HG02970 (cell line): Measurements from ENCODE around the gene SAMD4B.
"Not testable (repeated sequence)": the region's sequence is repeated elsewhere in the genome, so short reads cannot be mapped to it uniquely, and the experiment has no call there.

ENCODE experiments used
- ATAC-seq: cut with Tn5 transposase; IDR thresholded peaks from one replicate; pipeline ENCODE4 v1.9.1; 2021; ENCODE audit warnings: mild to moderate bottlenecking, moderate library complexity, moderate number of reproducible peaks; ENCODE audit not compliant: unreplicated experiment, low FRiP score

Gene SAMD4B

DNA sequence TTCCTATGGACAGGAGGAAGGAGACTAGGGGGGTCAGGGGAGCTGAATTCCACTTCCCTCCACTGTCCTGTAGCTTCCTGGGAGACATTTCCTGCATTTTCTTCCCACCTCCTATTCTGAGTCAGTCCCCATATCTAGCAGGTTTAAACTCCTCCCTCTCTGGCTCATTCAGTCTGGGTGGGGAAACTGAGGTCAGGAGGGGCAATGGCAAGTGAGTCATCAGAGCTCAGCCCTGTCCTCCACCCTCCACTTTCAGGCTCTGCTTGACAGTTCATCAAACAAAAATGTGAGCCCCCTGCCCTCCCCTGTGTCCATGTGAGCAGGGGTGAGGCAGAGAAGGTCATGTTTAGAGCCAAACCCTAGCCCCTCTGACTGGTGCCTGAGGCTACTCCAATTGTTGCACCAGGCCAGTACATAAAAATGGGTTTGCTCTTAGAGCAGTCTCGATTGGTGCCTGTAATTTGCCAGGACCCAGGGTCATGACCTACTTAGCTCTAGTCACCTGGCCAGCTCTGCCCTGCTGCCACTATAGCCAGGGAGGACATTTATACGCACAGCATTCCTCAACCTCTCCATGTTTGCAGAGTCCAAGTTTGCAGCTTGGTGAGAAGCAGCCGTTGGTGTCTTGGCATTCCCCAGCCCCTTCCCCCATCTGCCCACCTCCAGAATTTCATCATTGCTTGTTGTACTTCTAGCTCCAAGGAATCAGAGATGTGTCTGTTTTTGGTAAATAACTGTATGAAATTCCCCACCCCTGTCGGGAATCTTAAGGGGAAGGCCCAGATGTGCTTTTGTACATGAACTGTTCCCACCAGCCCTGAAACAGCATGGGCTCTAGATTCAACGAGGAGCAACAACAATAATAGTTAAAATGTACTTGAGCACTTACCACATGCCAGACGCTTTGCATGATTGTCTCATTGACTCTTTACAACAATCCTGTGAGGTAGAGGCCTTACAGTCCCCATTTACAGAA, 20.7 kb downstream of the SAMD4B start:
- no peak for ATAC-seq

DNA sequence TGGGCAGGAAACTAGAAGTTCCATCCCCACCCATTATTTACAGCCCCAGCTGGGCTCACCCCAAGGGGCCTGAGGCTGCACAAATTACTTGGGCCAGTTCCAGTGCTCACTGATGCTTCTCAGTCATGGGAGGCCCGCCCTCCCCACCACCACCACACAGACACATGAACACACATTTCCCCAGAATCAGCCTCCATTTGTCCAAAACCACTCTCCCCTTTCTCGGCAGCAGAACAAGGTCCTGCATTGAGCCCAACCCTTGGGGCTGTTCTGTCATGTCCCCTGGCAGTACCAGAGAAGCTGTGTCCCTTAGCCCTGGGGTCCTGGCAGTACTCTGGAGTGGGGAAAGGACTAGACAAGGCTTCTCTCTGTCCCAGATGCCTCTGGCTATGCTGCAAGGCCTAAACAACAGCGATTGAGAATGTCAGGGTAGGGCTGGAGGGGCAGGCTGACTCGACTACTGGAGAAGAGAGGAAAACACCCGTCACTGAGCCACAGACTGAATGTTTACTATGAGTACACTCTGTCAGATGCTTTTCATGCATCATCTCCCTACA, 21.8 kb downstream of the SAMD4B start:
- no peak for ATAC-seq

- ATAC-seq = no peak
Measured at GRCh38 chr19:39365531-39365930, 23.3 kb downstream of the SAMD4B start.

GRCh38 chr19:39369200-39369599, 27.0 kb downstream of the SAMD4B start:
- ATAC-seq = no peak

DNA sequence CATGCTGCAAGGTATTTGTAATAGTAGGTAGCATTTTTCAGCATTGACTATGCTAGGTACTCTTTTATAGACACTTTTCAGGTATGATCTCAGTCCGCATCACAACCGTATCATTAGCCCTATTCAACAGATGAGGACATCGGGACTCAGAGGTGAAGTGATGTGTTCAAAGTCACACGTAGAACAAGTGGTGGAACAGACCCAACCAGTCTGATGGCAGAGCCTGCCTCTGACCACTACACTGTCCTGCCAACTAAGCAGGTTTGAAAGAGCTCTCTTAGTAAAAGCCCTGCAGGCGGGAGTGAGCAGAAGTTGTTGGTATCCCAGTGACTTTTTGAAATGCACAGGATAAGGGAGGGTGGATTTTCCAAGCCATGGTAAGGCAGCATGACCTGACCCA, 28.5 kb downstream of the SAMD4B start:
- ATAC-seq = no peak

- ATAC-seq = no peak
Measured at GRCh38 chr19:39372047-39372802, 30.0 kb downstream of the SAMD4B start.

DNA sequence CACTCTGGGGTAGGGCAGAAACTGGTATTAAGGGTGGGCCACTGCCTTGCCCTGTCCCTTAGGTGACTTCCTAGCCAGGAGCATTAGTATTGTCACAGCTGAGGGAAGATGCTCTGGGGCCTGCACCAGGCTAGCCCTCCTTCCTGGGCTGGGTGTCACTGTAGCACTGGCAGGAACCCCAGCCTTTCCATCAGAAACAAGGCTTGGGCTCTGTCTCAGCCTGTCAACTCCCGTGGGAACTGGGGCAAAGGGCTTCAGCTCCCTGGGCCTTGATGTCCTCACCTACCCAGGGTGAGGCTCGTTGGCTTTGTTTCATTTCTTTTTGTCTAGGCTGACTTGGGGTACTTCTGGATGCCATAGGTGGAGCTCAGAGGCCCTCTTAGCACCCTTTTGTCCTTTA, 30.7 kb downstream of the SAMD4B start:
- ATAC-seq = no peak

- ATAC-seq = no peak
Measured at GRCh38 chr19:39375929-39376328, 33.7 kb downstream of the SAMD4B start.

DNA sequence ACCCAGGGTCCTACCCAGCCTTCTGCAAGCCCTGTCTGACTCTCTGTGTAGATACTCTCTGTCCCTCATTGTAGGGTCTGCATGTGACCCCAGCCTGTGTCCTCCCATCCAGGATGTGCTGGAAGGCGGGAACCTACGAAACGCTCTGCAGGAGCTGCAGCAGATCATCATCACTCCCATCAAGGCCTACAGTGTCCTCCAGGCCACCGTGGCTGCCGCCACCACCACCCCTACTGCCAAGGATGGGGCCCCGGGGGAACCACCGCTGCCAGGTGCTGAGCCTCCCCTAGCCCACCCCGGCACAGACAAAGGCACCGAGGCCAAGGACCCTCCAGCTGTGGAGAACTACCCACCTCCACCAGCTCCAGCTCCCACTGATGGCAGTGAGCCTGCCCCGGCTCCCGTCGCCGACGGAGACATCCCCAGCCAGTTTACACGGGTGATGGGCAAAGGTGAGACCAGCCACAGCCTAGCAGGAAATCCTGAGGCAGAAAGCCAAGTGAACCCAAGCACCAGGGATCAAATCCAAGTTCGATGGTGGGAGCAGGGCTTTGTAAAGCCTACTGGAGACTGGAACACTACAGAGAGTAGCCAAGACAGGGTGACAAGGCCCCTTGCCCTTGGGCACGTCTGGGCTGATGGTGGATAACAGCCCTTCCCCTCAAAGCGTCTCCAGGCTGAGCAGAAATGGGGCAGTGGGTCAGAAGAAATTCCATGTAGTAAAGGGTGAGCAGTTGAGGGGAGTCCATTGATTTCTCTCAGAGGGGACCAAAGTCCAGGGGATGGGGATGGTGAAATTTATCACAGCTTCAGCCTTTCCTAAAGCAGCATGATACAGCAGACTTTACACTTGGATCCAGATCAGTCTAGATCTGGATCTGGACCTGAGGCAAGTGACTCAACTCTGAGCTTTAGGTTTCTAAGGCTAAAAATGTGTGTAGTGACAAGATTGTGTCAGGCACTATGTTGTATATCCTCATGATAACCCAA, 35.4 kb downstream of the SAMD4B start:
- no peak for ATAC-seq

GRCh38 chr19:39379366-39379765, 37.1 kb downstream of the SAMD4B start:
- not testable (repeated sequence) for ATAC-seq

DNA sequence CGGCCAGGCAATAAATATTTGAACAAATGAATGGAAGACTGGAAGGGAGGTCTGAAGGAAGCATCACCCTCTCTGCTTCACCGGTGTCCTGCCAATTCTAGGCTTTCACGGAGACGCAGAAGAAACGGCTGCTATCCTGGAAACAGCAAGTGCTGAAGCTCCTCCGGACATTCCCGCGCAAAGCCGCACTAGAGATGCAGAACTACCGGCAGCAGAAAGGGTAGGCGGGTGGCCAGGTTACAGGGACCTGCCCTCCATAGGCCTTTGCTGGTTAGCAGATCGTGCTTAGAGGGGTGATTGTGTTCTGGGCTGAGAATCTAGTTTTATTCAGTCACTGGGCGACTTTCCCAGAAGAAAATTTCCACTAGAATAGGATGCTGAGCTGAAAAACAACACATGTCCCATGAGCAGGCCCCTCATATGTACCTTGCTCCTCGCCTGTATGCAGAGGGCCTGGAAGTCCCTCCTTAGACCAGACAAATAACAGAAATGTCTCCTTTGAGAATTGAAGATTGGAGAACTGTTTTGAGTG, 37.7 kb downstream of the SAMD4B start:
- ATAC-seq = no peak

DNA sequence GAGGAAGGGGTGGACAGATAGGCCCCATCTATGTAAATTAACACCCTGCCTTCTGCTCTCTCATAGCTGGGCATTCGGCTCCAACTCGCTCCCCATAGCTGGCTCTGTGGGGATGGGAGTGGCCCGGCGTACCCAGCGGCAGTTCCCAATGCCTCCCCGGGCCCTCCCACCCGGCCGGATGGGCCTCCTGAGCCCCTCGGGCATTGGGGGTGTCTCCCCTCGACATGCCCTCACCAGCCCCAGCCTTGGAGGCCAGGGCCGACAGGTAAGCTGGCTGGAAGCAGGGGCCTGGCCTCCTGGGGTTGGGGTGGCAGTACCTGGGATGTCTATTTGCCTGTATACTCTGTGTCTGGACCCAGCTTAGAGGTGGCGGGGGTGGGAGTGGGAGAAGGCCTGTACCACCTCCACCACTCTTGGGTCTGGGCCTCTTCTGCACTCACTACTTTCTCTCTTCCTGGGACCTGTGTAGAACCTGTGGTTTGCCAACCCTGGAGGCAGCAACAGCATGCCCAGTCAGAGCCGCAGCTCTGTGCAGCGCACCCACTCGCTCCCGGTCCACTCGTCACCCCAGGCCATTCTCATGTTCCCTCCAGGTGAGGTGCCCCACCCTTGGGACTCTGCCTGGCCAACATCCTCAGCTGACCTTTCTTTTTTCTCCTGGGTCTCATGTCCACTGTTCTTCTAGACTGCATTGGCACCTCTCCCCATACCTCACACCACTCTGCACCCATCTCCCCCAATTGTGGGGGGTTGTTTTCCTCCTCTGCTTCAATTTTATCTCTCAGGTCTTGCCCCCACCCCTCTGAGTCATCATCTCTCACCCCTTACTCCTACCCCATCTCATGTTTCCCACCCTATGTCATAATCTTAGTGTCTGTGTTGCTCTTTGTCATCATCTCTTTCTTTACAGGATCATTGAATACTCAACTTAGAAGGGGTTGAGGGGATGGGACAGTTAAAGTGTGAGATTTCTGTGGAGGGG, 38.6 kb downstream of the SAMD4B start:
- ATAC-seq = no peak

- no peak for ATAC-seq
Measured at GRCh38 chr19:39381910-39382611, 39.8 kb downstream of the SAMD4B start.

GRCh38 chr19:39382991-39383828, 41.0 kb downstream of the SAMD4B start:
- ATAC-seq = no peak

DNA sequence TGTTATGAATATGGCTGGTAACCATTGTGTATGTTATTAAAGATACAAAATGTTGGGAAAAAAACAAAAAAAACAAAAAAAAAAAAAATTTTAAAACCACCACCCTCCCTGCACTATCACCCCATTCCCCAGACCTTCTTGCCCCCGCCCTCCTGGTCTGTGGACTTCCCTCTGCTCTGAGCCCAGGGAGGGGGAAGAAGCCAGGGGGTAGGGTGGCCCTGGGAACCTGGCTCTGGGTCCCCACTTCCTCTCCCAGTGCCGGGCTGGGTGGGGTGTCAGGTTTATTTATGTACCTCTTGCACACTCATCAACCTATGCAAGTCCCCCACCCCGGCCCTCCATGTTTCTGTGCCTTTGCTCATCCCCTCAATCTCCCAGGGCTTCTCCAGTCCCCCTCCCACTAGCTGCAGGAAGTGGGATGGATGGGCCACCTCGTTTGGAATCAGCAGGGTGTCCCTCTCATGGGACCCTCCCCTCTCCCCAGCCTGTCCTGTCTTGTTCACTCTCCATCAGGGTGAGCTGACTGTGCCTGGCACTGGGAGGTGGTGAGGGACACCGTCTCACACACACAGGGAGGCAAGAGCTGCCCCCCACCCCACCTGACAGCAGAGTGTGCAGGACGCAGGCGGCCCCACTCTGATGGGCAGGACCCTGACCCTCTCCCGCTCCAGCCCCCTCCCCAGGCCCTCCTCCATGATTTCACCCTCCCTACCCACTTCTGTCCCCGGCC, 42.8 kb downstream of the SAMD4B start:
- no peak for ATAC-seq

DNA sequence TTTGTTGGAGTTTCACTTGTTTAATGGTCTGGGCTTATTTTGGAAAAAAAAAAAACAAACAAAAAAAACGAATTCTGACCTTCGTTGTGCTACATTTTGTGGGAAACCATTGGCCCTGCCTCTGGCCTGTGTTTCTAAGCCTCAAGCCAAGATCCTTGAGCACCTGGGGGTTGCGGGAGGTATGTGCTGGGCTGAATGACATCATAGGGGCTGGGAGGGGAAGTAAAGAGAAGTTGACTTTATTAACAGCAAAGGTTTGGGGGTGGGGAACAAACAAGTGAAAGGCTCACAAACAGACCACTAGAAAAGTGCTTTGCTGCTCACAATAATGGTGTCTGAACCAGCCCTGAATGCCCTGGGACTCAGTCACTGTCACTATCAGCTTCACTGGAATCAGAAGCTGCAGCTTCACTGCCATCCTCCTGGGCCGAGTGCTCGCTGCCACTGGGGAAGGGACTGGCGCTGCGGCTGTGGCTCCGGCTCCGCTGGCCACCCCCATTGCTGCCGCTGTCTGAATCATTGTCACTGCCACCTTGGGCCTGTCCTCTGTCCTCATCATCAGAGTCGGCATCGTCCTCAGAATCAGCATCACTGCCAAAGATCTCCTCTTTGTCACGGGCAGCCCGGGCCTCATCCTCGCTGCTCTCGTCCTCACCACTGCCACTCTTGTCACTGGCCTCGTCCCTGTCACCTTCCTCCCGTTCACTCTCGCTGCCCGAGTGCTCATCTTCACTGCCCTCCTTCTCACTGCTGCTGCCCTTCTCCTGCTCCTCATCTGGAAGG, 43.6 kb downstream of the SAMD4B start:
- no peak for ATAC-seq
